Neuronal stem cell (in vitro differentiated cells): ENCODE results near the gene BID.
A peak's percentile ranks its signal among the peaks of the same experiment; 100 is the strongest.

Experiments
- DNase-seq: peaks from one replicate; pipeline ENCODE4 v3.0.0-alpha.2; 2013; ENCODE audit warnings: low spot score
- H2AFZ ChIP-seq: one replicate; pipeline ENCODE4 v1.6.1; 2013; ENCODE audit warnings: mild to moderate bottlenecking, low read length, inconsistent platforms
- H2AK5ac ChIP-seq: 2 replicates; pipeline ENCODE4 v1.6.1; 2013; ENCODE audit warnings: low read depth, mild to moderate bottlenecking, inconsistent platforms, low read length, moderate library complexity, mixed read lengths
- H2BK120ac ChIP-seq: 2 replicates; pipeline ENCODE4 v1.6.1; 2013; ENCODE audit warnings: low read depth, mild to moderate bottlenecking, inconsistent platforms, low read length, moderate library complexity, mixed read lengths
- H2BK12ac ChIP-seq: one replicate; pipeline ENCODE4 v1.6.1; 2013; ENCODE audit warnings: low read length, inconsistent platforms
- H2BK15ac ChIP-seq: 2 replicates; pipeline ENCODE4 v1.6.1; 2013; ENCODE audit warnings: mild to moderate bottlenecking, low read length, inconsistent platforms, mixed read lengths
- H2BK5ac ChIP-seq: one replicate; pipeline ENCODE4 v1.6.1; 2013; ENCODE audit warnings: inconsistent platforms, mild to moderate bottlenecking, low read length, moderate library complexity
- H3K14ac ChIP-seq: one replicate; pipeline ENCODE4 v1.6.1; 2013; ENCODE audit warnings: low read length, inconsistent platforms
- H3K18ac ChIP-seq: 2 replicates; pipeline ENCODE4 v1.6.1; 2013; ENCODE audit warnings: low read length, inconsistent platforms
- H3K23ac ChIP-seq: 2 replicates; pipeline ENCODE4 v1.6.1; 2013; ENCODE audit warnings: low read depth, mild to moderate bottlenecking, mixed read lengths, low read length, inconsistent platforms; ENCODE audit not compliant: poor library complexity
- H3K27ac ChIP-seq: replicated peaks from 3 replicates; pipeline ENCODE4 v1.5.1; 2013; ENCODE audit warnings: low read length, inconsistent platforms
- H3K27me3 ChIP-seq, 3 experiments: 2 replicates each; pipeline ENCODE4 v1.6.1; 2013; ENCODE audit warnings: low read length in 3 of 3, mild to moderate bottlenecking in 2 of 3, inconsistent platforms in 1 of 3, low read depth in 1 of 3, mixed read lengths in 1 of 3, moderate library complexity in 1 of 3; ENCODE audit not compliant: control insufficient read depth in 3 of 3, insufficient read depth in 3 of 3
- H3K36me3 ChIP-seq, 2 donors: replicated peaks in 1 of 2; 2 replicates each; pipeline ENCODE4 v1.6.1; 2013; ENCODE audit warnings: low read length in 2 of 2; ENCODE audit not compliant: control insufficient read depth in 2 of 2, insufficient read depth in 2 of 2
- H3K4ac ChIP-seq: 2 replicates; pipeline ENCODE4 v1.6.1; 2013; ENCODE audit warnings: inconsistent platforms, mild to moderate bottlenecking, low read length, moderate library complexity
- H3K4me1 ChIP-seq, 2 donors: 1 replicate in 1 of 2; 2 replicates in 1 of 2; pipeline ENCODE4 v1.6.1; 2013; ENCODE audit warnings: low read length in 2 of 2, low read depth in 1 of 2; ENCODE audit not compliant: control insufficient read depth in 2 of 2, insufficient read depth in 1 of 2
- H3K4me2 ChIP-seq: one replicate; pipeline ENCODE4 v1.6.1; 2013; ENCODE audit warnings: mild to moderate bottlenecking, low read length, inconsistent platforms; ENCODE audit not compliant: insufficient read depth, poor library complexity, severe bottlenecking
- H3K4me3 ChIP-seq, 2 donors: 2 replicates each; pipeline ENCODE4 v1.5.1; 2013; ENCODE audit warnings: low read length in 2 of 2, mild to moderate bottlenecking in 2 of 2, inconsistent platforms in 1 of 2, moderate library complexity in 1 of 2
- H3K79me1 ChIP-seq: one replicate; pipeline ENCODE4 v1.6.1; 2013; ENCODE audit warnings: low read depth, mild to moderate bottlenecking, inconsistent platforms, low read length, moderate library complexity
- H3K9ac ChIP-seq: one replicate; pipeline ENCODE4 v1.6.1; 2013; ENCODE audit warnings: mild to moderate bottlenecking, low read depth, low read length, inconsistent platforms; ENCODE audit not compliant: poor library complexity
- H3K9me3 ChIP-seq, 2 donors: replicated peaks in 1 of 2; 2 replicates each; pipeline versions ENCODE3 to v1.6.1; 2013; ENCODE audit warnings: low read length in 2 of 2, mild to moderate bottlenecking in 2 of 2, inconsistent platforms in 1 of 2, low read depth in 1 of 2, mixed read lengths in 1 of 2, moderate library complexity in 1 of 2; ENCODE audit not compliant: control insufficient read depth in 2 of 2, insufficient read depth in 1 of 2
- H4K8ac ChIP-seq: one replicate; pipeline ENCODE4 v1.6.1; 2013; ENCODE audit warnings: low read depth, mild to moderate bottlenecking, inconsistent platforms, low read length, moderate library complexity
- H4K91ac ChIP-seq: one replicate; pipeline ENCODE4 v1.6.1; 2013; ENCODE audit warnings: low read length, low read depth, mild to moderate bottlenecking, inconsistent platforms; ENCODE audit not compliant: poor library complexity
- WGBS, 2 donors: extraction: QIAGEN DNeasy Blood & Tissue Kit; methylation state at CpG; one replicate each; pipeline ENCODE4 v1.1.7; 2013; ENCODE audit warnings: missing lambda C conversion rate in 2 of 2, mixed read lengths in 1 of 2; ENCODE audit not compliant: insufficient read length in 2 of 2, insufficient replicate concordance in 1 of 2; ENCODE audit errors: extremely low coverage in 2 of 2; 5-methylcytosine and 5-hydroxymethylcytosine counted together

The BID gene

GRCh38 chr22:17803609-17804270 is 29.5 kb upstream of the BID start:
- H3K27ac ChIP-seq: no peak overlapping the region
- no peaks in the 10 kb centered on the region for H3K79me1 ChIP-seq
- no peak overlapping the region for H2BK5ac ChIP-seq
- no peak overlapping the region for H3K4me2 ChIP-seq
- H3K4ac ChIP-seq: no peak overlapping the region
- no peak for DNase-seq
- WGBS, 2 donors: no CpG with 5 or more reads among the region's 20 CpGs
- H3K36me3 ChIP-seq: peaks cover 16 to 28% of the 10 kb centered on the region in 2 donors
- H3K14ac ChIP-seq: peak overlapping the region; percentile 17
- no peak overlapping the region for H2BK120ac ChIP-seq
- no peak overlapping the region for H3K18ac ChIP-seq
- no peak overlapping the region for H4K8ac ChIP-seq
- H3K27me3 ChIP-seq: no peaks in the 10 kb centered on the region
- H3K4me1 ChIP-seq: peaks cover 0 to 7% of the 10 kb centered on the region in 2 donors
- peak overlapping the region; percentile 93 for H3K23ac ChIP-seq
- H3K4me3 ChIP-seq: no peak overlapping the region
- H2AK5ac ChIP-seq: no peak overlapping the region
- no peak overlapping the region for H4K91ac ChIP-seq
- no peak overlapping the region for H2BK15ac ChIP-seq
- no peak overlapping the region for H2AFZ ChIP-seq
- H2BK12ac ChIP-seq: no peak overlapping the region
- no peak overlapping the region for H3K9ac ChIP-seq
- H3K9me3 ChIP-seq: no peaks in the 10 kb centered on the region

GRCh38 chr22:17802822-17803221 is 28.6 kb upstream of the BID start:
- Histone ChIP-seq H2BK12ac (no peak overlapping the region), H2AFZ (no peak overlapping the region), H3K79me1 (no peaks in the 10 kb centered on the region), H2BK15ac (no peak overlapping the region), H3K23ac (no peak overlapping the region), H3K4ac (no peak overlapping the region), H3K4me3 (no peak overlapping the region), H3K4me2 (no peak overlapping the region), H4K8ac (no peak overlapping the region), H2AK5ac (no peak overlapping the region), H2BK120ac (no peak overlapping the region), H3K18ac (no peak overlapping the region), H3K36me3 (peaks cover 14 to 22% of the 10 kb centered on the region in 2 donors), H2BK5ac (no peak overlapping the region), H3K9ac (no peak overlapping the region), H4K91ac (no peak overlapping the region), H3K27ac (no peak overlapping the region), H3K4me1 (peaks cover 0 to 7% of the 10 kb centered on the region in 2 donors), H3K9me3 (no peaks in the 10 kb centered on the region), H3K14ac (no peak overlapping the region), H3K27me3 (no peaks in the 10 kb centered on the region)
- no peak for DNase-seq
- WGBS, 2 donors: no CpG with 5 or more reads among the region's 2 CpGs

- H3K27ac ChIP-seq: no peak overlapping the region
- no peak overlapping the region for H4K8ac ChIP-seq
- WGBS, 2 donors: no CpG with 5 or more reads among the region's 10 CpGs
Observed at GRCh38 chr22:17802411-17802810, 28.1 kb upstream of the BID start.

DNA sequence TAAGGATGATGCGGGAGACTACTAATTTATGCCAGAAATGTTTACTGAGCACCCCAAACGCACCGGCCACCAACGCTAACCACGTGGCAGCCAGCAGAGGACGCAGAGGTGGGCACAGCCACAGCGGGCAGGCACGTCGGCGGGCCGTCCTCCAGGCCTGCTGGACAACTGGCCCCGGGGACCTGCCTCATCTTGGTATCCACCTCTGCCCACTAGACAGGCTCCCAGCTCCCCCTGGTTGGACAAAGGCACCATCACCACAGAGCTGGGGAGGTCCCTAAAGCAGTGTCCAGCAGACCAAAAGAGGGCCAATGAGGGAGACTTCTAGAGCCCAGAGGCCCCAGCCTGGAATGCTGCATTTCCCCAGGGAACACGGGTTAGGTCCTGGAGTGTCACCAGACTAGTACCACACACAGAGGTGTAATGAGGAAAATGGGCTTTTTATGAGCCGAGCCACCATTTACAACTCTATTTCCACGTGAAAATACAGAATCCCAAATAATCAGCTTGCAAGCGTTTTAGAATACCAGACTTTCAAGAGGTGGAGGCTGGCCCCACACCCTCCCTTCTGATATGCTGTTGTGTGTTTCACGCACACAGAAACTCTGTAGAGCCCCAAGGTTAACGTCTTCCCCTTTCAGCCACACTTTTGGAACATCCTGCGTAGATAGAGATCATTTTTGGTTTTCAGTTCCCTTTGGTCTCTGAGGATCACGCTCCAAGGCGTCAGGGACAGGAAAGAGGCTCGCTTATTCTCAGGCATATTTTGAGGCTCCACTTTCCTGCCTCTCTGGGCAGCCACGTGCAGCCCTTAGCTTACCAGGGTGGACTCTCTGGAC is 23.7 kb upstream of the BID start:
- no peaks in the 10 kb centered on the region for H3K36me3 ChIP-seq
- no peak overlapping the region for H3K14ac ChIP-seq
- H2AFZ ChIP-seq: no peak overlapping the region
- no peak overlapping the region for H3K18ac ChIP-seq
- no peak overlapping the region for H3K9ac ChIP-seq
- WGBS, 2 donors: no CpG with 5 or more reads among the region's 23 CpGs
- H3K79me1 ChIP-seq: peaks cover 2% of the 10 kb centered on the region
- H2BK12ac ChIP-seq: no peak overlapping the region
- no peak for DNase-seq
- no peak overlapping the region for H2BK15ac ChIP-seq
- H4K91ac ChIP-seq: no peak overlapping the region
- H3K4me1 ChIP-seq: peaks cover 0 to 3% of the 10 kb centered on the region in 2 donors
- H4K8ac ChIP-seq: no peak overlapping the region
- H3K9me3 ChIP-seq: no peaks in the 10 kb centered on the region
- H3K4ac ChIP-seq: no peak overlapping the region
- H3K27ac ChIP-seq: no peak overlapping the region
- no peak overlapping the region for H2AK5ac ChIP-seq
- no peak overlapping the region for H3K4me2 ChIP-seq
- H2BK120ac ChIP-seq: no peak overlapping the region
- no peak overlapping the region for H3K4me3 ChIP-seq
- H3K23ac ChIP-seq: no peak overlapping the region
- H2BK5ac ChIP-seq: peak overlapping the region; percentile 2
- H3K27me3 ChIP-seq: no peaks in the 10 kb centered on the region

More at GRCh38 chr22:17802411-17802810, 28.1 kb upstream of the BID start:
- no peak overlapping the region for H4K91ac ChIP-seq
- H3K4ac ChIP-seq: no peak overlapping the region
- H2BK120ac ChIP-seq: no peak overlapping the region
- peaks cover 12 to 22% of the 10 kb centered on the region in 2 donors for H3K36me3 ChIP-seq
- peaks cover 0 to 7% of the 10 kb centered on the region in 2 donors for H3K4me1 ChIP-seq
- no peak overlapping the region for H3K23ac ChIP-seq
- no peak overlapping the region for H2BK12ac ChIP-seq
- no peaks in the 10 kb centered on the region for H3K27me3 ChIP-seq
- no peaks in the 10 kb centered on the region for H3K79me1 ChIP-seq
- no peak overlapping the region for H2AFZ ChIP-seq
- no peak overlapping the region for H3K9ac ChIP-seq
- DNase-seq: no peak
- H3K9me3 ChIP-seq: no peaks in the 10 kb centered on the region
- H2BK15ac ChIP-seq: no peak overlapping the region
- no peak overlapping the region for H2AK5ac ChIP-seq
- no peak overlapping the region for H3K4me3 ChIP-seq
- H2BK5ac ChIP-seq: no peak overlapping the region
- H3K18ac ChIP-seq: no peak overlapping the region
- no peak overlapping the region for H3K4me2 ChIP-seq
- no peak overlapping the region for H3K14ac ChIP-seq
